Adipocyte (in vitro differentiated cells): Measurements from ENCODE around the gene DAAM1.

ENCODE experiments used
- DNase-seq: peaks from one replicate; pipeline ENCODE4 v3.0.0-alpha.2; 2015; ENCODE audit warnings: low read depth
- H3K27me3 ChIP-seq: replicated peaks from 2 replicates; pipeline ENCODE4 v1.7.0; 2013; ENCODE audit warnings: mild to moderate bottlenecking, low read length, moderate library complexity; ENCODE audit not compliant: control insufficient read depth, insufficient read depth
- H3K36me3 ChIP-seq: 2 replicates; pipeline ENCODE4 v1.7.0; 2013; ENCODE audit warnings: low read length, mild to moderate bottlenecking, moderate library complexity; ENCODE audit not compliant: control insufficient read depth, insufficient read depth, severe bottlenecking
- H3K4me1 ChIP-seq: 2 replicates; pipeline ENCODE4 v1.7.0; 2013; ENCODE audit warnings: mild to moderate bottlenecking, low read length, moderate library complexity; ENCODE audit not compliant: control insufficient read depth, insufficient read depth
- H3K4me3 ChIP-seq: 2 replicates; pipeline ENCODE4 v1.7.0; 2013; ENCODE audit warnings: mild to moderate bottlenecking, low read length, moderate library complexity
- H3K9ac ChIP-seq: 2 replicates; pipeline ENCODE4 v1.7.0; 2013; ENCODE audit warnings: mild to moderate bottlenecking, low read length, moderate library complexity
- H3K9me3 ChIP-seq: 2 replicates; pipeline ENCODE4 v1.7.0; 2013; ENCODE audit warnings: mild to moderate bottlenecking, low read length, moderate library complexity; ENCODE audit not compliant: control insufficient read depth

DAAM1 gene

GRCh38 chr14:59206892-59207291 is 18.4 kb downstream of the DAAM1 start:
- H3K27me3 ChIP-seq: no peaks in the 10 kb centered on the region
- no peak overlapping the region for H3K4me3 ChIP-seq
- DNase-seq: no peak
- H3K9ac ChIP-seq: no peak overlapping the region
- H3K36me3 ChIP-seq: no peaks in the 10 kb centered on the region
- no peaks in the 10 kb centered on the region for H3K9me3 ChIP-seq
- peaks cover 9% of the 10 kb centered on the region for H3K4me1 ChIP-seq

DNA sequence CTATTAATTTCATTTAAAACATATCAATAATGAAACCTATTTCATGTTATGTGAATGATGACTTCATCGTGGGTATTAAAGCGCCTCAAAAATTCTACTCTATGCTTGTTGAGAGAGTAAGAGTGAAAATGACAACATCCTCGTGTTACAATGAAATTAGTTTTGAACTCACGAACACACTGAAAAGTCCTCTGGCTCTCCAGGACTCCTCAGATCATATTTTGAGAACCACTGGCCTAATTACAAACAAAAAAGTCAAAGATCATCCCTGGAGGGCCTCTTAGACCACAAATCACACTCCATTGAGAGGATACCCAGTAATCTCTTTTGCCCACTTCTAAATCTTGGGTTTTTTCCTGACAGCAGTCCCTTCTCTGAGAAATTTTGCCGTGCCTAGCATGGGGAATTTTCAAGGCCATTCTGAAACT is 19.1 kb downstream of the DAAM1 start:
- H3K4me3 ChIP-seq: no peak overlapping the region
- no peak for DNase-seq

GRCh38 chr14:59208224-59208814 is 19.9 kb downstream of the DAAM1 start:
- no peaks in the 10 kb centered on the region for H3K36me3 ChIP-seq
- H3K9me3 ChIP-seq: no peaks in the 10 kb centered on the region
- H3K9ac ChIP-seq: no peak overlapping the region
- H3K4me3 ChIP-seq: no peak overlapping the region
- H3K4me1 ChIP-seq: peaks cover 10% of the 10 kb centered on the region
- DNase-seq: peak; percentile 23
- H3K27me3 ChIP-seq: no peaks in the 10 kb centered on the region

More for the DNA sequence above, 19.1 kb downstream of the DAAM1 start:
- no peak overlapping the region for H3K9ac ChIP-seq
- no peaks in the 10 kb centered on the region for H3K27me3 ChIP-seq
- H3K4me1 ChIP-seq: peaks cover 9% of the 10 kb centered on the region
- H3K9me3 ChIP-seq: no peaks in the 10 kb centered on the region
- H3K36me3 ChIP-seq: no peaks in the 10 kb centered on the region

- Histone ChIP-seq H3K27me3 (no peaks in the 10 kb centered on the region), H3K9me3 (no peaks in the 10 kb centered on the region), H3K9ac (no peak overlapping the region), H3K4me3 (no peak overlapping the region), H3K4me1 (peaks cover 16% of the 10 kb centered on the region), H3K36me3 (no peaks in the 10 kb centered on the region)
- DNase-seq: no peak
Observed at GRCh38 chr14:59208954-59209353, 20.5 kb downstream of the DAAM1 start.

DNA sequence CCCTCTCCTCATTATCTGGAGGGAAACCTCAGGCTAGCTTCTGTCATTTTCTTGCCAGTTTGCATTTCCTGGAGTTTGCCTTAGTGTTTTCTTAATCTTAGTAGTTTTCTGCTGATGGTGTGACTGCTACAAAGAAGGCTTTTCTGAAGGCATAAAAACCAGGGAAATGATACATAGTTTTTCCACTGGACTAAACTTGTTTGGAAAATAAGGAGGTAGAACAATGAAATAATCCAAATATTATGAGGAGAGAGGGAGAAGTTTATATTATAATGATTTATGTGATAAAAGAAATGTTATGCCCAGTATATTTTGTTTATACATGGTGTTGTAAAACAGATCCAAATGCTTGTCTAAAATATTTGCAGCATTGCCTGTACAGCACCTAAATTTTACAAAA is 22.2 kb downstream of the DAAM1 start:
- DNase-seq: no peak
- Histone ChIP-seq H3K27me3 (no peaks in the 10 kb centered on the region), H3K9me3 (no peaks in the 10 kb centered on the region), H3K36me3 (no peaks in the 10 kb centered on the region), H3K4me1 (peaks cover 28% of the 10 kb centered on the region), H3K4me3 (no peak overlapping the region), H3K9ac (no peak overlapping the region)

GRCh38 chr14:59213368-59214315 is 25.2 kb downstream of the DAAM1 start:
- Histone ChIP-seq H3K9me3 (no peaks in the 10 kb centered on the region), H3K9ac (no peak overlapping the region), H3K4me1 (peaks cover 41% of the 10 kb centered on the region), H3K4me3 (no peak overlapping the region), H3K27me3 (no peaks in the 10 kb centered on the region), H3K36me3 (no peaks in the 10 kb centered on the region)
- peak; percentile 66 for DNase-seq

GRCh38 chr14:59214702-59215302 is 26.3 kb downstream of the DAAM1 start:
- Histone ChIP-seq H3K4me3 (no peak overlapping the region), H3K9me3 (no peaks in the 10 kb centered on the region), H3K36me3 (no peaks in the 10 kb centered on the region), H3K4me1 (peaks cover 41% of the 10 kb centered on the region), H3K27me3 (no peaks in the 10 kb centered on the region), H3K9ac (peak overlapping the region; percentile 62)
- no peak for DNase-seq

- H3K9ac ChIP-seq: peak overlapping the region; percentile 62
- DNase-seq: no peak
- no peaks in the 10 kb centered on the region for H3K9me3 ChIP-seq
- H3K27me3 ChIP-seq: no peaks in the 10 kb centered on the region
- no peaks in the 10 kb centered on the region for H3K36me3 ChIP-seq
- peaks cover 41% of the 10 kb centered on the region for H3K4me1 ChIP-seq
- peak overlapping the region; percentile 2 for H3K4me3 ChIP-seq
Observed at GRCh38 chr14:59215322-59215721, 26.9 kb downstream of the DAAM1 start.

- no peaks in the 10 kb centered on the region for H3K9me3 ChIP-seq
- H3K9ac ChIP-seq: peak overlapping the region; percentile 62
- no peaks in the 10 kb centered on the region for H3K36me3 ChIP-seq
- peaks cover 41% of the 10 kb centered on the region for H3K4me1 ChIP-seq
- H3K27me3 ChIP-seq: no peaks in the 10 kb centered on the region
- H3K4me3 ChIP-seq: peak overlapping the region; percentile 2
- DNase-seq: no peak
Observed at GRCh38 chr14:59215757-59216156, 27.3 kb downstream of the DAAM1 start.

- no peaks in the 10 kb centered on the region for H3K9me3 ChIP-seq
- no peak overlapping the region for H3K4me3 ChIP-seq
- no peaks in the 10 kb centered on the region for H3K36me3 ChIP-seq
- H3K27me3 ChIP-seq: no peaks in the 10 kb centered on the region
- no peak for DNase-seq
- no peak overlapping the region for H3K9ac ChIP-seq
- peaks cover 39% of the 10 kb centered on the region for H3K4me1 ChIP-seq
Observed at GRCh38 chr14:59217011-59217410, 28.5 kb downstream of the DAAM1 start.

- Histone ChIP-seq H3K4me3 (peak overlapping the region; percentile 3), H3K36me3 (no peaks in the 10 kb centered on the region), H3K4me1 (peaks cover 16% of the 10 kb centered on the region), H3K27me3 (no peaks in the 10 kb centered on the region), H3K9me3 (no peaks in the 10 kb centered on the region), H3K9ac (no peak overlapping the region)
- DNase-seq: no peak
Observed at GRCh38 chr14:59221568-59221967, 33.1 kb downstream of the DAAM1 start.
